ENCODE data around the gene CYFIP2. TPM values are rescaled to one million over a fixed set of nuclear protein-coding genes. Genes with fewer than 3 reads are reported as not detected.

CYFIP2 gene
- total and polyA plus RNA-seq, 2 of the 13 experiments (the other 11 are each of a cell fraction or from before 2014, with no cell fraction given): 22.6 to 30.3 TPM

DNA sequence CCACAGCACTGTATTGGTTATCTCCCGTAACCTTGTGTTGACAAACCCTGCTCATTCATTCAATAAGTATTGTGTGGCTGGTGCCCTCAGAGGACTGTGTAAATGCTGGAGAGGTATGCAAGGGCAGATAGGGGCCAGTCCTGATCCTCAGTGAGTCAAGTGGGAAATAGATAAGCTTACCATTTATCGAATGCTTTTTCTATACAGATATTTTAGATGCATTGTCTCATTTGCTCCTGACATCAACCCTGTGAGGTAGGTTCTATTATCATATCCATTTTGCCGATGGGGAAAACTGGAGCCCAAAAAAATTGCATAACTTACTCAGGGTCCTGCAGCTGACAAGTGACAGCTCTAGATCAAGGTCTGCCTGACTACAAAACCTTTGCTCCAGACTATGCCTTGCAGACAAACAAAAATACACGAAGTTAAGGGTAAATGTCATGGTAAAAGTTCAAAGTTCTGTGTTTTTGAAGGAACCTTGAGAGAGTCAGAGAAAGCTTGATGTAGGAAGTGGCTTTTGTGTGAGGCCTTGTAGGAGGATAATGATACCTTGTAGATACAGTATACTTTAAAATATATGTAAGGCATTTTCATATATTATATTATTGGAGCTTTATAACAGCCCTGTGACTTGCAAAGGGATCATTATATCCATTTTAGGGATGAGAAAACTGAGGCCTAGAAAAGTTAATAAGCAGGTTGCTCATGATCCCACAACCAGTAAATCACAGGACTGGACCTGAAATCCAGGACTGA, 22.7 kb downstream of the CYFIP2 start (continued):
- no peak for TF ChIP-seq AGO1 (IDR thresholded peaks at IDR 0.05; ENCODE audit: low read depth, low read length, poor library complexity, severe bottlenecking)
- TF ChIP-seq ELF1 (CRISPR knock-in tag; IDR thresholded peaks at IDR 0.05): no peak
- peak; percentile 60 for TF ChIP-seq RXRB (CRISPR knock-in tag; IDR thresholded peaks at IDR 0.05; ENCODE audit: borderline replicate concordance)
- TF ChIP-seq ZNF776 (CRISPR knock-in tag; IDR thresholded peaks at IDR 0.05): no peak
- no peak for TF ChIP-seq PHB2 (IDR thresholded peaks at IDR 0.05; ENCODE audit: partially characterized antibody)
- TF ChIP-seq KAT8 (CRISPR knock-in tag; IDR thresholded peaks at IDR 0.05): no peak
- TF ChIP-seq ZNF282 (IDR thresholded peaks at IDR 0.05; ENCODE audit: partially characterized antibody): no peak
- TF ChIP-seq ZNF34 (CRISPR knock-in tag; IDR thresholded peaks at IDR 0.05; ENCODE audit: borderline replicate concordance): no peak
- TF ChIP-seq BRCA1 (CRISPR knock-in tag; IDR thresholded peaks at IDR 0.05): no peak
- TF ChIP-seq ZNF720 (CRISPR knock-in tag; IDR thresholded peaks at IDR 0.05): no peak
- TF ChIP-seq SIX1 (CRISPR knock-in tag; IDR thresholded peaks at IDR 0.05; ENCODE audit: borderline replicate concordance): no peak
- TF ChIP-seq SSRP1 (CRISPR knock-in tag; IDR thresholded peaks at IDR 0.05): no peak
- TF ChIP-seq HOXA3 (CRISPR knock-in tag; IDR thresholded peaks at IDR 0.05): peak; percentile 50; the same call in 1 of the 2 replicates
- no peak for TF ChIP-seq MXI1 (IDR thresholded peaks at IDR 0.05; ENCODE audit: borderline replicate concordance, low read depth, low read length)
- no peak for TF ChIP-seq NR1H2 (CRISPR knock-in tag; IDR thresholded peaks at IDR 0.05; ENCODE audit: borderline replicate concordance, low read depth)
- TF ChIP-seq ZNF510 (CRISPR knock-in tag; IDR thresholded peaks at IDR 0.05; ENCODE audit: low read depth): no peak
- TF ChIP-seq SOX6 (IDR thresholded peaks at IDR 0.05): no peak
- peak; percentile 90 for TF ChIP-seq SOX6 (CRISPR knock-in tag; IDR thresholded peaks at IDR 0.05)
- no peak for TF ChIP-seq ZNF788 (CRISPR knock-in tag; IDR thresholded peaks at IDR 0.05; ENCODE audit: borderline replicate concordance)
- TF ChIP-seq ZNF367 (CRISPR knock-in tag; IDR thresholded peaks at IDR 0.05; ENCODE audit: borderline replicate concordance): no peak
- TF ChIP-seq ZSCAN21 (CRISPR knock-in tag; IDR thresholded peaks at IDR 0.05; ENCODE audit: borderline replicate concordance): no peak
- no peak for TF ChIP-seq SP1 (IDR thresholded peaks at IDR 0.05)
- TF ChIP-seq SP1 (CRISPR knock-in tag; IDR thresholded peaks at IDR 0.05): no peak
- 0 out of 2 replicates have a peak, but pooled peaks have one; percentile 45 for TF ChIP-seq MED1 (CRISPR knock-in tag; IDR thresholded peaks at IDR 0.05)
- no peak for TF ChIP-seq POLR2A (IDR thresholded peaks at IDR 0.05; ENCODE audit: insufficient read depth in 1 of 2, low read depth in 2 of 2, low read length in 2 of 2)
- TF ChIP-seq MBNL3 (CRISPR knock-in tag; conservative IDR thresholded peaks at IDR 0.05): no peak
- peak; percentile 27; the same call in 1 of the 2 replicates for TF ChIP-seq MIER3 (CRISPR knock-in tag; IDR thresholded peaks at IDR 0.05; ENCODE audit: borderline replicate concordance)
- TF ChIP-seq, protein P1, sequence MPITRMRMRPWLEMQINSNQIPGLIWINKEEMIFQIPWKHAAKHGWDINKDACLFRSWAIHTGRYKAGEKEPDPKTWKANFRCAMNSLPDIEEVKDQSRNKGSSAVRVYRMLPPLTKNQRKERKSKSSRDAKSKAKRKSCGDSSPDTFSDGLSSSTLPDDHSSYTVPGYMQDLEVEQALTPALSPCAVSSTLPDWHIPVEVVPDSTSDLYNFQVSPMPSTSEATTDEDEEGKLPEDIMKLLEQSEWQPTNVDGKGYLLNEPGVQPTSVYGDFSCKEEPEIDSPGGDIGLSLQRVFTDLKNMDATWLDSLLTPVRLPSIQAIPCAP (CRISPR knock-in tag; IDR thresholded peaks at IDR 0.05; ENCODE audit: low read depth): no peak
- TF ChIP-seq ZNF839 (CRISPR knock-in tag; IDR thresholded peaks at IDR 0.05; ENCODE audit: borderline replicate concordance): no peak
